ENCODE measurements around the gene ZCRB1.

ZCRB1 gene

GRCh38 chr12:42327227-42327590, 1.3 kb upstream of the ZCRB1 start:
- DNase-seq: no peak

- peak; percentile 12 for DNase-seq
These were observed 790 bp upstream of the ZCRB1 start for GRCh38 chr12:42326541-42327226.

DNA sequence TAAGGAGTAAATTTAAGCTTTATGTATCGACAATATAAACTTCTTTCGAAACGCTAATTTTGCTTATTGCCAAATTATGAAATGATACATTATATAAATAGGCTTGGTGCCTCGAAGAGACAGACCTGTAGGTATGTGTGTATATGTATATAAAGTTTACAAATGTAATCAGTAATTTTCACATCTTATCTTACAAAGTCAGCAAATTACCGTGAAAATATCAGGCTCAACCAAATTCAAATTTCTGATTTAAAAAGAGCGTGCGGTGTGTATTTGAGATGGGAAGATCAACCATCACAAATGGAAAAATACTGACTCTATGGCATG, 605 bp downstream of the ZCRB1 start:
- no peak for DNase-seq

GRCh38 chr12:42323856-42324255, 2.0 kb downstream of the ZCRB1 start:
- DNase-seq: no peak

DNA sequence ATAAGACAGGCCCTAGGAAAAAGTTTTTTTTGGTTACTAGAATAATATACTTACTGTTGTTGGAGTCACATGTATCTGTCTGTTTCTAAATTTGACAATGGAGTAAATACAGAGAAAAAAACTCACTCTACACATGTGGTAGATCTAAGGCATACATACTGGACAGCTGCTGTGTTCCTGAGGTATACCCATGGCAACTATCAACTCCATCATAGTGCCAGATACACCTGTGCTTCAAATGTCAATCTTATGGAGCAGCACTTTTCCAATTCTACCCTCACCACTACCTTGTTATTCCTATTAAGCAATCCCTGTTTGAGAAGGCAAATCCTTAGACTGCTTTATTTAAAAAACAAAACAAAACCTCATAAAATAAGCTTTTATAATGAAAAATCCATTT, 3.3 kb downstream of the ZCRB1 start:
- no peak for DNase-seq

GRCh38 chr12:42320796-42321195, 5.1 kb downstream of the ZCRB1 start:
- no peak for DNase-seq

DNA sequence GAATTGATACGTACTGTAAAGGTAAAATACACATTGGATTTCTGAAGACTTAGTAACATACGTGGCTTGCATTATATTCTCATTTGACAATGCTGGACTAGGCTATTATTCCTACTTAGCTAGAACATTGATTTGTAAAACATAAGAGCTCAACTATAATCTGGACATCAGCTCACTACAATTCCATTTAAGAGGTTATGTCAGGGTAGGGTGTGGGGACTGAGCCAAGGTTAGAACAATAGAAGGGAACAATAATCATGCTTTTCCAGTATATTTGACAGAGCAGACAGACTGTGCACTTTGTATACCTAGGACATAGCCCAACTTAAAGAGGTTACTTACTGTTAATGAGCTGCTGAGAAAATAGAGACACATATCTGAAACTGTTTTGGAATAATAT, 10.8 kb downstream of the ZCRB1 start:
- DNase-seq: no peak

DNA sequence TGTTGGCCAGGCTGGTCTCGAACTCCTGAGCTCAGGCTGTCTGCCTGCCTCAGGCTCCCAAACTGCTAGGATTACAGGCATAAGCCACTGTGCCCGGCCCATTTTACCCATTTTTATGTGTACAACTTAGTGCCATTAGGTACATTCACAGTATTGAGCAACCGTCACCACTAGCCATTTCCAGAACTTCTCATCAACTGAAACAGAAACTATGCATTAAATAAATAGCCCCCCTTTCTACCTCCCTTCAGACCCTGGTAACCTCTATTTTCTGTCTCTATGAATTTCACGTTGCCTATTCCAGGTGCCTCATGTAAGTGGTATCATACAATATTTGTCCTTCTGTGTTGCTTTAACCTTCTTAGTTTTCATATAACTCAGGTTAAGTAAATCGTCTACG, 15.9 kb downstream of the ZCRB1 start:
- no peak for DNase-seq

DNA sequence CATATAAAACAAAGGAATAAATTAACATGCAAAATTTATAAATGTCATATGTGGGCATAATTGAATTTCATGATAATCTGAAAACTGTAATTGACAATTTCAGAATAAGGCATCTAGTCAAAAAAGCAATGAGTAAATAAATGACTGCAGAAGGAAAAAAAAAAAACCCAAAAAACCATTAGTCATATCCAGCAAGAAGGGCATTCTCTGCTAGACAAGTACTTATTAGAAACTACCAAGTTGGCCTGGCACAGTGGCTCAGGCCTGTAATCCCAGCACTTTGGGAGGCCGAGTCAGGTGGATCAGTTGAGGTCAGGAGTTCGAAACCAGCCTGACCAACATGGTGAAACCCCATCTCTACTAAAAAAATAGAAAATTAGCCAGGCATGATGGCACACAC, 17.5 kb downstream of the ZCRB1 start:
- DNase-seq: no peak

DNA sequence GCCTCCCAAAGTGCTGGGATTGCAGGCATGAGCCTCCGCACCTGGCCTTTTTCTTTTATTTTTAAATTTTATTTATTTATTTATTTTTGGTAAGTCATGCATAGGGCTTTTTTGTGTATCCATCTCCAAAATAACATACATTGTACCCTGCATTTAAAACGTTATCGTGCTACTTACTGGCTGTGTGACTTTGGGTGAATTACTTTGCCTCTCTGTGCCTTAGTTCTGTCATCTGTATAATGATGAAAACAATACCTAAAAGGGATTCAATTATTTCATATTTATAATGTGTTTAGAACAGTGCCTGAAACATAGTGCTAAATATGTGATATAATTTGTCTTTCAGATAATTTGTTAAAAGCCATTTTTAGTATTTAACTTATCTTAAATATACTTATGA, 19.6 kb downstream of the ZCRB1 start:
- no peak for DNase-seq

- DNase-seq: peak; percentile 78
These were observed 26.2 kb downstream of the ZCRB1 start for GRCh38 chr12:42299392-42300308.

DNA sequence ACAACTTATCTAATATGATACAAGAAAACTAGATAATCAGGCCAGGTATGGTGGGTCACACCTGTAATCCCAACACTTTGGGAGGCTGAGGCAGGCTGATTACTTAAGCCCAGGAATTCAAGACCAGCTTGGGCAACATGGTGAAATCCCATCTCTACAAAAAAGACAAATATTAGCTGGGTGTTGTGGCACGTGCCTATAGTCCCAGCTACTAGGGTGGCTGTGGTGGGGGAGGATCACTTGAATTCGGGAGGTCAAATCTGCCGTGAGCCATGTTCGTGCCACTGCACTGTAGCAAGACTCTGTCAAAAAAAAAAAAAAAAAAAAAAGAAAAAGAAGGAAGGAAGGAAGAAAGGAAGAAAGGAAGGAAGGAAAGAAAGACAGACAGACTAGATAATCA, 27.0 kb downstream of the ZCRB1 start:
- DNase-seq: no peak

- no peak for DNase-seq
These were observed 29.3 kb downstream of the ZCRB1 start for GRCh38 chr12:42296503-42297109.

DNA sequence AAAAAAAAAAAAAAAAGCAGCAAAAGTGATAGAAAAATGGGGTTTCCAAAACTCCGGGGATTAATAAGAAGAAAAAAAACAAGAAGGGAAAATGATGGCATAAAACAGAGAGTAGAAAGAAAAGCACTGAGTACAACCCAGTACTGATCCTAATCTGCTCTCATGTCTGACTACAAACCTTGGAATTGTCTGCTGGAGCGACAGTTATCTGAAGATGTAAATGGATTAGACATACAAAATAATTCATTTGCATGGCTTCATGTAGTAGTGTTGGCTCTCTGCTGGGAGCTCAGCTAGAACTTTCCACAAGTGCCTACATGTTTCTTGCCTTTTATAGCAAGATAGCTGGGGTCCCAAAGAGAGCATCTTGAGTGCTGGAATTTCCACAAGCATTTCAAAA, 34.2 kb downstream of the ZCRB1 start:
- no peak for DNase-seq

GRCh38 chr12:42288544-42288943, 37.4 kb downstream of the ZCRB1 start:
- no peak for DNase-seq

DNA sequence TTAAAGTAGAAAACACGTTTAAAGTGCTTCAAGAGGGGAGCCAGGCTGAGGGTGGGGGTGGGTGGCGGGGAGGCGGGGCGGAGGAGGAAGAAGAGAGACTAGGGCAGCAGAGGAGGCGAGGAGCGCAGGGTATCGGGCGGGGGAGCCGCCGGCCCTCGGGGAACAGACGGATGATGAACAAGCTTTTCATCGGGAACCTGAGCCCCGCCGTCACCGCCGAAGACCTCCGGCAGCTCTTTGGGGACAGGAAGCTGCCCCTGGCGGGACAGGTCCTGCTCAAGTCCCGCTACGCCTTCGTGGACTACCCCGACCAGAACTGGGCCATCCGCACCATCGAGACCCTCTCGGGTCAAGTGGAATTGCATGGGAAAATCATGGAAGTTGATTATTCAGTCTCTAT, 39.2 kb downstream of the ZCRB1 start:
- no peak for DNase-seq

DNA sequence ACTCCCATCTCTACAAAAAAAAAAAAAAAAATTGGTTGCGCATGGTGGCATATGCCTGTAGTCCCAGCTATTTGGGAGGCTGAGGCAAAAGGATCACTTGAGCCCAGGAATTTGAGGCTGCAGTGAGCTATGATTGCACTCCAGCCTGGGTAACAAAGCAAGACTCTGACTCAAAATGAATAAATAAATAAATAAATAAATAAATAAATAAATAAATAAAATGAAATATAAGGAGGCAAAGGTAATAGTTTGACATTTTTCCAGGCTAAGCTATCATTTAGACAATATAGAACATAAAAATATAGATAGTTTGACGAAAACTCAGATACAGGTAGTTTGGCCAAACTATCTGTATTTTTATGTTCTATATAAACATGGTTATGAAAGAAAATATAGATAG, 40.5 kb downstream of the ZCRB1 start:
- no peak for DNase-seq

- DNase-seq: no peak
These were observed 41.0 kb downstream of the ZCRB1 start for GRCh38 chr12:42284876-42285275.

- DNase-seq: no peak
These were observed 41.7 kb downstream of the ZCRB1 start for GRCh38 chr12:42284157-42284556.

- DNase-seq: no peak
These were observed 42.2 kb downstream of the ZCRB1 start for GRCh38 chr12:42283739-42284138.

DNA sequence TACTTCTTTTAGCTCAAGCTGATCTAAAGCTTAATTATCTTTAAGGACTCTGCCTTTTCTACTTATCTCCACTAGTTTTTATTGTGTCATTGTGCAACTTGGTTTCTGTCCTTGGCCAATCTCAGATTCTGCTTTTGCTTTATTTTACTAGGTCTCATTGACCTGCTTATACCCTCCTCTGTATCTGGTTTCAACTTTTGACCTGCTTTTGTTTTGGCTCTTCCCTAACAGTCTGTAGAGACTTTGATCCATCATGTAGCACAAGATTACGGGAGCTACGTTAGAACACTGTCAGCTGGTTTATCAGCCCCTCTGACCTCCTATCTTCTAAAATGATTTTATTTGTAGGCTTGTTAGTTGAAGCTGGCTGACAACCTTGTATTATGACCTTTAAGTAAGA, 43.6 kb downstream of the ZCRB1 start:
- no peak for DNase-seq

GRCh38 chr12:42281844-42282243, 44.0 kb downstream of the ZCRB1 start:
- no peak for DNase-seq

- DNase-seq: no peak
These were observed 44.6 kb downstream of the ZCRB1 start for GRCh38 chr12:42281278-42281677.

DNA sequence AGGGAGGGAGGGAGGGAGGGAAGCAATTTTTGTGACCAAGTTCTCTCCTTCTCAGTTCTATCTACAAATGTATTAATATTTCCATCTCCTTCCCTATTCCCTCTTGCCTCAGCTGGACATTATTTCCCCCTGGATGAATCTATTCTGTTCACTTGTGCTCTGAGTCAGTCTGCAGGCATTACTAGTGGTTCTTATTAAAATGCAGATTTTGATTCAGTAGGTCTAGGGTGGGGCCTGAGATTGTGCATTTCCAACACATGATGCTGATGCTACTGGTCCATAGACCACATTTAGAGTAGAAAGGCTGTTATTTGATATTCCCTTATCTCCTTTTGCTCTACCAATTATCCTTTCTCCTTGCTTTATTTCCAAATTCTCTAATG, 47.8 kb downstream of the ZCRB1 start:
- no peak for DNase-seq
